NCI-H526 (cell line): ENCODE measurements around the gene MNDA.

Experiments
- DNase-seq, 2 experiments: peaks; one replicate each; lab custom pipeline; 2025; lab: John Stamatoyannopoulos, UW

MNDA gene

GRCh38 chr1:158830904-158831507 lies at the start of gene MNDA:
Gene MNDA, plus strand, starts transcription at chr1:158831351. Its CDS starts 10,803 bp downstream, at chr1:158842154.
- DNase-seq, result no peak

- peak in 1 of 2 experiments; percentile 47 for DNase-seq
Observed at GRCh38 chr1:158793604-158794003, 37.5 kb upstream of the MNDA start.

- no peak for DNase-seq
Observed at GRCh38 chr1:158794247-158794646, 36.9 kb upstream of the MNDA start.

GRCh38 chr1:158798531-158798930 lies 32.6 kb upstream of the MNDA start:
- DNase-seq, result no peak

GRCh38 chr1:158799689-158800088 lies 31.5 kb upstream of the MNDA start:
- no peak for DNase-seq

GRCh38 chr1:158800526-158800925 lies 30.6 kb upstream of the MNDA start:
- DNase-seq, result no peak

- DNase-seq, result no peak
Observed at GRCh38 chr1:158801396-158801795, 29.8 kb upstream of the MNDA start.

GRCh38 chr1:158803678-158804077 lies 27.5 kb upstream of the MNDA start:
- DNase-seq, result no peak

- no peak for DNase-seq
Observed at GRCh38 chr1:158806916-158807536, 24.1 kb upstream of the MNDA start.

GRCh38 chr1:158809256-158809655 lies 21.9 kb upstream of the MNDA start:
- DNase-seq, result no peak

GRCh38 chr1:158809862-158810261 lies 21.3 kb upstream of the MNDA start:
- DNase-seq, result no peak

- DNase-seq, result no peak
Observed at GRCh38 chr1:158810311-158810710, 20.8 kb upstream of the MNDA start.

- no peak for DNase-seq
Observed at GRCh38 chr1:158812336-158812735, 18.8 kb upstream of the MNDA start.

GRCh38 chr1:158813164-158813563 lies 18.0 kb upstream of the MNDA start:
- no peak for DNase-seq

GRCh38 chr1:158814970-158815369 lies 16.2 kb upstream of the MNDA start:
- no peak for DNase-seq

GRCh38 chr1:158818560-158818959 lies 12.6 kb upstream of the MNDA start:
- DNase-seq, result no peak

- no peak for DNase-seq
Observed at GRCh38 chr1:158818975-158819431, 12.1 kb upstream of the MNDA start.

GRCh38 chr1:158819461-158820443 lies 11.4 kb upstream of the MNDA start:
- DNase-seq, result no peak

GRCh38 chr1:158821723-158822122 lies 9.4 kb upstream of the MNDA start:
- no peak for DNase-seq

- DNase-seq, result no peak
Observed at GRCh38 chr1:158830074-158830677, 975 bp upstream of the MNDA start.

GRCh38 chr1:158833264-158833663 lies 2.1 kb downstream of the MNDA start:
- DNase-seq, result no peak

GRCh38 chr1:158836038-158836437 lies 4.9 kb downstream of the MNDA start:
- DNase-seq, result no peak
